ENCODE measurements around the gene CFAP43.

The CFAP43 gene

GRCh38 chr10:104088239-104088638, 143.9 kb downstream of the CFAP43 start:
- Histone ChIP-seq H3K36me3 (ENCODE audit: control insufficient read depth, insufficient read depth, low read length) (no peaks in the 10 kb centered on the region), H3K4me3 (ENCODE audit: low read length) (no peak overlapping the region), H3K4me1 (ENCODE audit: control insufficient read depth, low read depth, low read length) (no peaks in the 10 kb centered on the region), H3K56ac (ENCODE audit: low read length) (no peak overlapping the region), H3K23ac (ENCODE audit: low read length) (no peak overlapping the region), H3K27me3 (ENCODE audit: insufficient read depth, low read length, poor library complexity) (no peaks in the 10 kb centered on the region), H3K4ac (ENCODE audit: low read depth, low read length) (no peak overlapping the region), H3K27ac (ENCODE audit: low read depth, low read length) (no peak overlapping the region), H2BK15ac (replicated peaks; ENCODE audit: low read depth) (no peak overlapping the region), H3K79me1 (ENCODE audit: low read length) (no peaks in the 10 kb centered on the region), H2AK5ac (ENCODE audit: low read length) (no peak overlapping the region), H2BK5ac (ENCODE audit: low read length) (no peak overlapping the region), H3K9ac (ENCODE audit: low read length) (no peak overlapping the region), H3K79me2 (ENCODE audit: control insufficient read depth, insufficient read depth, low read length) (no peaks in the 10 kb centered on the region), H3K18ac (ENCODE audit: low read length) (no peak overlapping the region), H4K8ac (ENCODE audit: low read depth, low read length) (no peak overlapping the region), H4K5ac (ENCODE audit: low read length) (no peak overlapping the region), H3K4me2 (ENCODE audit: low read length) (no peak overlapping the region), H2BK120ac (ENCODE audit: low read depth, low read length) (no peak overlapping the region)
- no peak for DNase-seq
- WGBS (ENCODE audit: extremely low coverage, insufficient coverage, low lambda C conversion rate) = no CpG with 5 or more reads among the region's 5 CpGs

DNA sequence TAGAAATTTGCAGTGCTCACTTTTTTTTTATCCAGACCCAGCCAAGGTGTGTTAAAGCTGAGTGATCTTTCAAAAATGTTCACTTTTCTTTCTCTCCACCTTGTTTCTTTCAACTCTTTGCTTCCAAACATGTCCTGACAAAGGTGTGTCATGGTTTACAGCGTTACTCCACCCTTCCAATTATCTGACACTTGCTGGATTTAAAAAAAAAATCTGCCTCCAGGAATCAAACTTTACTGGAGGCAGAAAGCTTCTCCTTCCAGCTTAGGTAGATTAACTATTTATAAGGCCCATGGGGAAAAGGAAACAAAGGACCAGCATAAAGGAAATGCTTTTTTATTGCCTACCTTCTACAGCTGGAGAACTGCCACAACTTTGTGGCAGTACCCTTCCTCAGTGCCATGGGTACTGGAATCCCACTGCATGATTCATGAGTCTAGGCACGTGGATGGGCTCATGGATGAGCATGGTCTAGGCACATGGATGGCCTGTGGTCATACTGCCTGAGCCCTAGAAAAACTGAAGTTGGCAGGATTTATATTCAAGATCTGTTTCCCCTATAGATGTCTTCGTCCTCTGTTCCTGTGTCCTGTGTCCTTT, 146.3 kb downstream of the CFAP43 start, which contains the start of gene COL17A1:
TSS of gene COL17A1 (minus strand) at position 80 of the 600 bp plus-strand sequence. CDS start 5,207 bp downstream, outside the sequence.
- Histone ChIP-seq H3K4me3 (ENCODE audit: low read length) (no peak within 1 kb of the TSS), H3K56ac (ENCODE audit: low read length) (no peak within 1 kb of the TSS), H3K27ac (ENCODE audit: low read depth, low read length) (no peak within 1 kb of the TSS), H3K9ac (ENCODE audit: low read length) (no peak within 1 kb of the TSS), H2BK15ac (replicated peaks; ENCODE audit: low read depth) (no peak within 1 kb of the TSS), H2BK5ac (ENCODE audit: low read length) (no peak within 1 kb of the TSS), H3K4me2 (ENCODE audit: low read length) (no peak within 1 kb of the TSS), H3K4me1 (ENCODE audit: control insufficient read depth, low read depth, low read length) (no peaks in the 10 kb centered on the region), H3K79me2 (ENCODE audit: control insufficient read depth, insufficient read depth, low read length) (no peaks in the 10 kb centered on the region), H3K36me3 (ENCODE audit: control insufficient read depth, insufficient read depth, low read length) (no peaks in the 10 kb centered on the region), H2AK5ac (ENCODE audit: low read length) (no peak within 1 kb of the TSS), H4K5ac (ENCODE audit: low read length) (no peak within 1 kb of the TSS), H4K8ac (ENCODE audit: low read depth, low read length) (no peak within 1 kb of the TSS), H3K4ac (ENCODE audit: low read depth, low read length) (no peak within 1 kb of the TSS), H3K27me3 (ENCODE audit: insufficient read depth, low read length, poor library complexity) (no peaks in the 10 kb centered on the region), H3K23ac (ENCODE audit: low read length) (no peak within 1 kb of the TSS), H3K79me1 (ENCODE audit: low read length) (no peaks in the 10 kb centered on the region), H3K18ac (ENCODE audit: low read length) (no peak within 1 kb of the TSS), H2BK120ac (ENCODE audit: low read depth, low read length) (no peak within 1 kb of the TSS)
- WGBS (ENCODE audit: extremely low coverage, insufficient coverage, low lambda C conversion rate) = no CpG with 5 or more reads among the region's 3 CpGs
- DNase-seq = no peak

- Histone ChIP-seq H3K4me1 (ENCODE audit: control insufficient read depth, low read depth, low read length) (no peaks in the 10 kb centered on the region), H4K8ac (ENCODE audit: low read depth, low read length) (no peak overlapping the region), H2BK120ac (ENCODE audit: low read depth, low read length) (no peak overlapping the region), H3K36me3 (ENCODE audit: control insufficient read depth, insufficient read depth, low read length) (no peaks in the 10 kb centered on the region), H3K56ac (ENCODE audit: low read length) (no peak overlapping the region), H3K4ac (ENCODE audit: low read depth, low read length) (no peak overlapping the region), H3K18ac (ENCODE audit: low read length) (no peak overlapping the region), H3K27me3 (ENCODE audit: insufficient read depth, low read length, poor library complexity) (no peaks in the 10 kb centered on the region), H3K9ac (ENCODE audit: low read length) (no peak overlapping the region), H2AK5ac (ENCODE audit: low read length) (no peak overlapping the region), H3K4me2 (ENCODE audit: low read length) (no peak overlapping the region), H3K27ac (ENCODE audit: low read depth, low read length) (no peak overlapping the region), H3K4me3 (ENCODE audit: low read length) (no peak overlapping the region), H3K79me1 (ENCODE audit: low read length) (no peaks in the 10 kb centered on the region), H3K23ac (ENCODE audit: low read length) (no peak overlapping the region), H2BK5ac (ENCODE audit: low read length) (no peak overlapping the region), H2BK15ac (replicated peaks; ENCODE audit: low read depth) (no peak overlapping the region), H4K5ac (ENCODE audit: low read length) (no peak overlapping the region), H3K79me2 (ENCODE audit: control insufficient read depth, insufficient read depth, low read length) (no peaks in the 10 kb centered on the region)
- no peak for DNase-seq
- WGBS (ENCODE audit: extremely low coverage, insufficient coverage, low lambda C conversion rate) = no CpG with 5 or more reads among the region's 5 CpGs
Measured at GRCh38 chr10:104084482-104085142, 147.6 kb downstream of the CFAP43 start.

GRCh38 chr10:104081998-104082397, 150.2 kb downstream of the CFAP43 start:
- H3K23ac ChIP-seq (ENCODE audit: low read length) = peak overlapping the region; percentile 17
- DNase-seq = peak; percentile 23
- no CpG with 5 or more reads among the region's 5 CpGs for WGBS (ENCODE audit: extremely low coverage, insufficient coverage, low lambda C conversion rate)
- H3K9ac ChIP-seq (ENCODE audit: low read length) = no peak overlapping the region
- H3K27me3 ChIP-seq (ENCODE audit: insufficient read depth, low read length, poor library complexity) = no peaks in the 10 kb centered on the region
- no peak overlapping the region for H2BK120ac ChIP-seq (ENCODE audit: low read depth, low read length)
- H4K8ac ChIP-seq (ENCODE audit: low read depth, low read length) = no peak overlapping the region
- no peaks in the 10 kb centered on the region for H3K79me1 ChIP-seq (ENCODE audit: low read length)
- H4K5ac ChIP-seq (ENCODE audit: low read length) = no peak overlapping the region
- H3K36me3 ChIP-seq (ENCODE audit: control insufficient read depth, insufficient read depth, low read length) = no peaks in the 10 kb centered on the region
- no peak overlapping the region for H3K4me3 ChIP-seq (ENCODE audit: low read length)
- H3K79me2 ChIP-seq (ENCODE audit: control insufficient read depth, insufficient read depth, low read length) = no peaks in the 10 kb centered on the region
- no peak overlapping the region for H2BK5ac ChIP-seq (ENCODE audit: low read length)
- no peak overlapping the region for H2AK5ac ChIP-seq (ENCODE audit: low read length)
- no peak overlapping the region for H2BK15ac ChIP-seq (replicated peaks; ENCODE audit: low read depth)
- peaks cover 2% of the 10 kb centered on the region for H3K4me1 ChIP-seq (ENCODE audit: control insufficient read depth, low read depth, low read length)
- no peak overlapping the region for H3K27ac ChIP-seq (ENCODE audit: low read depth, low read length)
- H3K4ac ChIP-seq (ENCODE audit: low read depth, low read length) = no peak overlapping the region
- H3K18ac ChIP-seq (ENCODE audit: low read length) = no peak overlapping the region
- H3K56ac ChIP-seq (ENCODE audit: low read length) = no peak overlapping the region
- no peak overlapping the region for H3K4me2 ChIP-seq (ENCODE audit: low read length)

- no peak overlapping the region for H2BK15ac ChIP-seq (replicated peaks; ENCODE audit: low read depth)
- H4K5ac ChIP-seq (ENCODE audit: low read length) = no peak overlapping the region
- no peak overlapping the region for H3K56ac ChIP-seq (ENCODE audit: low read length)
- H3K36me3 ChIP-seq (ENCODE audit: control insufficient read depth, insufficient read depth, low read length) = no peaks in the 10 kb centered on the region
- no peak overlapping the region for H3K4me2 ChIP-seq (ENCODE audit: low read length)
- H3K18ac ChIP-seq (ENCODE audit: low read length) = no peak overlapping the region
- no CpG with 5 or more reads among the region's 1 CpG for WGBS (ENCODE audit: extremely low coverage, insufficient coverage, low lambda C conversion rate)
- no peak overlapping the region for H3K27ac ChIP-seq (ENCODE audit: low read depth, low read length)
- no peaks in the 10 kb centered on the region for H3K79me1 ChIP-seq (ENCODE audit: low read length)
- H2BK5ac ChIP-seq (ENCODE audit: low read length) = no peak overlapping the region
- no peak overlapping the region for H3K4ac ChIP-seq (ENCODE audit: low read depth, low read length)
- no peak overlapping the region for H2BK120ac ChIP-seq (ENCODE audit: low read depth, low read length)
- peak; percentile 52 for DNase-seq
- no peak overlapping the region for H4K8ac ChIP-seq (ENCODE audit: low read depth, low read length)
- H3K4me3 ChIP-seq (ENCODE audit: low read length) = no peak overlapping the region
- no peaks in the 10 kb centered on the region for H3K79me2 ChIP-seq (ENCODE audit: control insufficient read depth, insufficient read depth, low read length)
- H3K9ac ChIP-seq (ENCODE audit: low read length) = no peak overlapping the region
- H3K23ac ChIP-seq (ENCODE audit: low read length) = no peak overlapping the region
- peaks cover 2% of the 10 kb centered on the region for H3K4me1 ChIP-seq (ENCODE audit: control insufficient read depth, low read depth, low read length)
- no peaks in the 10 kb centered on the region for H3K27me3 ChIP-seq (ENCODE audit: insufficient read depth, low read length, poor library complexity)
- H2AK5ac ChIP-seq (ENCODE audit: low read length) = no peak overlapping the region
Measured at GRCh38 chr10:104080762-104081161, 151.4 kb downstream of the CFAP43 start.

Data from mesendoderm (in vitro differentiated cells).